IPS-NIHi7 (cell line): ENCODE measurements around the gene SORBS1.

Experiments used
- DNase-seq: peaks from one replicate; pipeline ENCODE4 v3.0.0; 2012; ENCODE audit warnings: mixed read lengths; ENCODE audit errors: extremely low spot score

The SORBS1 gene

GRCh38 chr10:95462740-95463667 is 98.2 kb downstream of the SORBS1 start:
- DNase-seq: no peak

DNA sequence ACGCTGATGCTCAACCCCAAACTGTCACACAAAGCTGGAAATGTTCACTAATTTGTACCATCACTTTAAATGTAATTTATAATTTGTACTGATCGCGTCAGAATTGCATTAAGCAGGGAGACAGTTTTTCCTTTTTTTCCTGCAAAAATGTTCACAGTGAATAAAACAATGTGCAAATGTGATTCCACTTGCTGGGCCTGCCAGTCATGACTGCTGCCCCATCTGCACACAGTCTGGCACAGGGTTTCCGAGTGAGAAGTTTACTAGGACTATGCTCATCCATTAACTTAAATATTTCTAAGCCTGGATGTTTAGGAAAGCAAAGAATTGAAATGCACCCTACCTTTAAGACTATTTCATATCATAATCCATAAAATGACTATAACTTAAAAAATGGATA is 99.6 kb downstream of the SORBS1 start:
- DNase-seq: no peak

DNA sequence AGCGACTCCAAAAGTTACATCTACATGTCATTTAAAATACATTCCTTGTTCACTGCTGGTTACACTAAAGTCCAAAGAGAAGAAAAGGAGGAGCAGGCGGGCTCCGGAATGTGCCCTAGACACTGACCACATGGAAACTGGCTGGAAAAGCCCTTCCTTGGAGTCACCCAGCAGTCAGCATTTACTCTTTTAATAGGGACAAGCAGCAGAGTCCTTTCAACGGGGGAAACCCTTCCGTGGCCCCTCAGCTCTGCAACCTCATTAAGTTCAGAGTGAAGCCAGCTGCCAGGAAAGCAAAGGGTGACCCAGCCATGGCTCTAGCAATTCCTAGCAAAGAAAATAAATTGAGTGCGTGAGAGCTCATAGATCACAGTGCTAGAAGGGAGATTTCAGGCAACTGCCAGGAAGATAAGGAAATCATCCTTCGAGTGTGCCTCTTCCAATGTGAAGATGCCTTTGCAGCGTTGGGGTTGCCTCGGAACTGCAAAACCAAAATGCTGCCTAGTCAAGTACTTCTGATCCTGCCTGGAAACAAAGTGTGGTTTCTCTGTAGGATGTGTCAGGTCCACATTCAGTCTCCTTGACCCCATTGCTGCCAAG is 101.6 kb downstream of the SORBS1 start:
- no peak for DNase-seq

- no peak for DNase-seq
These were observed 102.3 kb downstream of the SORBS1 start for GRCh38 chr10:95458871-95459270.

GRCh38 chr10:95458014-95458413 is 103.2 kb downstream of the SORBS1 start:
- DNase-seq: no peak

DNA sequence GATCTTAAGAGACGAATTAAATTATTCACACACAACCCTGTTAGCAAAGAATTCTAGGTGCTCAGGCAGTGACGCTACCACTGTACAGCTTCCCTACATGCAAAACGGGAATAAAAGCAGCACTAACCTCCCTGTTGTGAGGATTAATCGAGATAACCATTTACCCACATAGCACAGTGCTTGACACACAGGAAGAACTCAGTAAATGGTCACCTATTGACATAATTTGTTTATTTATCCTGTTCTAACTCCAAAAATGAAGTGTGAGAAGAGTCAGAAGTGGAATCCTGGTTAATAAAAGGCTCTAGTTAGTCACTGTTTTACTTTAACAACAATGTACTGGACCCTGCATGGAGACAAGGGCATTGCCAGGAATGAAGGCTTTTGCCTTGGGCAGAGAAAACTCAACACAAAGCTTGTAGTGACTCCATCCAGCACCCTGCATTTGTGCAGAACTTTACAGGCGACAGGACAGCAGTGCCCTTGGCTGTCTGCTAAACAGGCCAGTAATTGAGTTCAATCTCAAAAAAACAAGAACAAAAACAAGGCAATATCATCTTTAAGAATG is 103.8 kb downstream of the SORBS1 start:
- no peak for DNase-seq

DNA sequence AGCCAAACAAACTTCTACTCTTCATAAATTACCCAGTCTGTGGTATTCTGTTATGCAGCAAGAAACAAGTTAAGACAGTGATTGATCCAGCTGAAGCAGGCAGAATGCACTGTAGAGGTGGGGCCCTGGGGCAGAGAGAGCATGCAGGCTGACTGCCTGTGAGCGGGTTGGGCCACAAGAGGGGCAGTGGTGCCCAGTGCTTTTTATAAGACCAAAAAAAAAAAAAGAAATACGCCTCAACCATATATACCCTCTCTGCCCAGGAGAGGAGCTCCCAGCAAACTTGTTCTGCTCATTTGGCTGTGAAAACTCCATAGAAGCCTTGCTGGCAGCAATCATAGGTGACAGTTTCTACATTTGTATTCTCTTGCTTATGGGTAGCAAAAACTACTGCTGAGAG is 104.7 kb downstream of the SORBS1 start:
- no peak for DNase-seq

DNA sequence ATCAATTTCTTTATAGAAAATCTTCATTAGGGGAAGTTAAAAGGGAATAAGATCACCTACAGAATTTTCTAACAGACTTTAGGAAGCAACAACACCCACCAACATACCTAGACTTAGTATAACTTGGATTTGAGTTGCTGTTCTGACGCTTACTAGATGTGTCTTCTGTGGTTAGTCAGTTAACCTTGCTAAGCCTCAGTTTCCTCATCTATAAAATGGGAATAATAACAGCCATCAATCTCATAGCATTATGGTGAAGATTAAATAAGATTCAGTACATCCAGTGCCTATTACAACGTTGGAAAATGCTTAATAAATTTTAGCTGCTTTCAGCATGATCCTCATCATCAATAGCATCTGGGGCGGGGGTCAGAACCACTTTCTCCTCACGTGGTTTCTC is 106.2 kb downstream of the SORBS1 start:
- no peak for DNase-seq

DNA sequence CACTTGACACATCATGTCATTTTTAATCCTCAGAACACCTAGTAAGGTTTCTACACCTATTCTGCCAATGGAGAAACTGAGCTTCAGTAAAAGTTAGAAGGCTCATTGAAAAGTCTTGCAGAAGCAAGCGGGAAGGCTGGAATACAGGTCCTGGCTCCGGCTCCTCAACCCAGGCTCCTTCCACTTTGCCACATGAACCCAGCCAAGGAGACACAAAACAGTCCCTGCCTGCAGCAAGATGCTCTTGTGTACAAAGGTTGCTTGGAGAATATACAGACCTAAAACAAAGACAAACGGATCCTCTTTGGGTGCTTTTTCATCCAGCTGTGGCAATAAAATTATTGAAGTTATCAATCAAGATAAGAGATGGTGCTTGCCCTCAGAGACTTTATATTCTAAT is 106.8 kb downstream of the SORBS1 start:
- DNase-seq: no peak

- DNase-seq: no peak
These were observed 109.3 kb downstream of the SORBS1 start for GRCh38 chr10:95451568-95452524.

- no peak for DNase-seq
These were observed 110.0 kb downstream of the SORBS1 start for GRCh38 chr10:95451150-95451549.

DNA sequence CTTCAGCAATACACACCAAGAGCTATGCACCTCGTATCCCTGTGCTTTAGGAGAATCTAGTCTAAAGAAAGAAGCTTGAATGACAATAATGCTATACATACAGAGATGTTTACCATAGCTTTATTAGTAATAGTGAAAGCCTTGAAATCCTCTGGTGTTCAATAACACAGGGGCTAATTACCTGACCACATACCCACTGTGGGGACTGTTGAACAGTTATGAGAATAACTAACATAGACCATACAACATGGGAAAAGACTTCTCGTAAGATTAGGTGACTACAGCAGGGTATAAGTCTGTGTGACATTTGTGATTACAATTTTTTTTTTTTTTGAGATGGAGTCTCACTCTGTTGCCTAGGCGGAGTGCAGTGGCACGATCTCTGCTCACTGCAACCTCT is 111.0 kb downstream of the SORBS1 start:
- no peak for DNase-seq

DNA sequence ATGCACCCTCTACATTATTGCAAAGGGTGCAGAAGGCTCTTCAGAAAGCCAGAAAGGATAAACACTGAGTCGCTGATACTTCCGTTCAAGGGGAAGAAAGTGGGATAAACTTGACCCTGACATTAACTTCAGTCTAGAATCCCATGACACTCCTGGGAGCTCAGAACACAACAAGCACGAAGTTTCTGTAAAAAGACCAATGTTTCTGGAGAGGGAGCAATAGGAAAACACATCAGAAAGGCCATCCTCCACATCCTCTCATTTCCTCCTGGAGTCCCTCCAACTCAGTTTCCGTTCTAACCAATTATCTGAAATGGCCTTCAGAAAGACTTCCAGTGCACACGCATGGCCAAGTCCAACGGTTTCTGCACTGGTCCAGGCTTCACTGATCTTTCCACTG is 113.5 kb downstream of the SORBS1 start:
- no peak for DNase-seq

GRCh38 chr10:95445837-95446486 is 115.2 kb downstream of the SORBS1 start:
- DNase-seq: peak; percentile 89

GRCh38 chr10:95445223-95445836 is 115.8 kb downstream of the SORBS1 start:
- DNase-seq: no peak

DNA sequence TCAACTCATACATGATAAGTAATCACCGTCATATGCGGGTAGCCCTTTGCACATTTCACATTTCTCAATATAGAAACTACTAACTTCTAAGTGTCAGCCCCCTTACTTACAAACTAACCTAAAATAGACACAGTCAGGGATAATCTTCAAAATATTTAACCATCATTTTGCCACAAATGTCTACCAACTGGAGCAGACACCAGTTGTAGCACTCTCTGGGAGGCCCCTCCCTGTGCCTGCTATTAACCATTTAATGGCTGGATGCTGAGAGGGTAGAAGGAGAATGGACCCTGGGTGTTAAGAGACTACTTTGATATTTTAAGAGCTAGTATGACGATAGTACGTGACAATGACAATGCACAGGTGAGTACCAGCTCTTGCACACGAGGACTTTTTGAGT is 116.4 kb downstream of the SORBS1 start:
- DNase-seq: no peak

- no peak for DNase-seq
These were observed 117.5 kb downstream of the SORBS1 start for GRCh38 chr10:95443636-95444035.

DNA sequence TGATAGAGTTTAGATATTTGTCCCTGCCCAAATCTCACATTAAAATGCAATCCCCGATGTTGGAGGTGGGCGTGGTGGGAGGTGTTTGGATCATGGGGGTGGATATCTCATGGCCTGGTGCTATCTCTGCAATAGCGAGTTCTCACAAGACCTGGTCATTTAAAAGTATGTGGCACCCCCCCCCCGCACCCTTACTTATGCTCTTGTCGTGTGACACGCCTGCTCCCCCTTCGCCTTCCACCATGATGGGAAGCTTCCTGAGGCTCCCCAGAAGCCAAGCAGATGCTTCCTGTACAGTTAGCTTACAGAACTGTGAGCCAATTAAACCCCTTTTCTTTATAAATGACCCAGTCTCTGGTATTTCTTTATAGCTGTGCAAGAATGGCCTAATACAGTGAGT is 118.8 kb downstream of the SORBS1 start:
- no peak for DNase-seq

- no peak for DNase-seq
These were observed 119.6 kb downstream of the SORBS1 start for GRCh38 chr10:95441547-95441923.

GRCh38 chr10:95440756-95441546 is 120.2 kb downstream of the SORBS1 start:
- DNase-seq: no peak
